OCI-LY3 (cell line): Measurements from ENCODE around the gene NEK9.

ENCODE experiments used
- H2AFZ ChIP-seq: fragments of 200-600, 300-600 bp; shearing (Covaris generic); 2 replicates; pipeline ENCODE4 v1.6.0; 2014; ENCODE audit warnings: antibody characterized with exemption, low read depth, low read length
- H3K27ac ChIP-seq: fragments of 200-600, 300-600 bp; sonication (generic); 2 replicates; pipeline ENCODE4 v1.5.1; 2014; ENCODE audit warnings: mild to moderate bottlenecking, low read length, moderate library complexity, mixed read lengths
- H3K27me3 ChIP-seq: fragments of 200-600, 300-600 bp; sonication (generic); 2 replicates; pipeline ENCODE4 v1.6.1; 2014; ENCODE audit warnings: low read depth, low read length, mixed read lengths
- H3K36me3 ChIP-seq: fragments of 200-600, 300-600 bp; sonication (generic); replicated peaks from 2 replicates; pipeline ENCODE3; 2014; ENCODE audit warnings: low read depth, low read length, mixed read lengths
- H3K4me1 ChIP-seq: fragments of 300-600, 200-600 bp; sonication (generic); 2 replicates; pipeline ENCODE4 v1.6.1; 2014; ENCODE audit warnings: low read length, mixed read lengths
- H3K4me2 ChIP-seq: fragments of 200-600, 300-600 bp; sonication (generic); 2 replicates; pipeline ENCODE4 v1.6.1; 2014; ENCODE audit warnings: low read length, mixed read lengths
- H3K4me3 ChIP-seq: fragments of 300-600, 200-600 bp; sonication (generic); 2 replicates; pipeline ENCODE4 v1.5.1; 2014; ENCODE audit warnings: antibody characterized with exemption, mild to moderate bottlenecking, low read length, moderate library complexity
- H3K79me2 ChIP-seq: fragments of 300-600, 200-600 bp; shearing (Covaris generic); 2 replicates; pipeline ENCODE4 v1.6.1; 2014; ENCODE audit warnings: mild to moderate bottlenecking, low read length, mixed read lengths
- H3K9ac ChIP-seq: fragments of 300-600, 200-600 bp; shearing (Covaris generic); 2 replicates; pipeline ENCODE4 v1.6.0; 2014; ENCODE audit warnings: mild to moderate bottlenecking, low read length, moderate library complexity
- H3K9me3 ChIP-seq: fragments of 200-600, 300-600 bp; shearing (Covaris generic); 2 replicates; pipeline ENCODE4 v1.6.1; 2014; ENCODE audit warnings: low read length, mixed read lengths; ENCODE audit not compliant: insufficient read depth
- H4K20me1 ChIP-seq: fragments of 200-600, 300-600 bp; sonication (generic); 2 replicates; pipeline ENCODE4 v1.6.1; 2016; ENCODE audit warnings: low read length, mixed read lengths; ENCODE audit not compliant: insufficient read depth
- EZH2phosphoT487 ChIP-seq: fragments of 200-600 bp; shearing (Covaris generic); IDR thresholded peaks from 2 replicates; pipeline ENCODE4 v1.6.1; 2018; ENCODE audit warnings: antibody characterized with exemption, mixed run types, low read depth
- TF ChIP-seq, protein P1 (sequence below): fragments of 200-600, 300-600 bp; sonication (generic); IDR thresholded peaks from 2 replicates; pipeline ENCODE4 v1.5.1; 2014; ENCODE audit warnings: antibody characterized with exemption, low read length, low read depth

NEK9 gene

DNA sequence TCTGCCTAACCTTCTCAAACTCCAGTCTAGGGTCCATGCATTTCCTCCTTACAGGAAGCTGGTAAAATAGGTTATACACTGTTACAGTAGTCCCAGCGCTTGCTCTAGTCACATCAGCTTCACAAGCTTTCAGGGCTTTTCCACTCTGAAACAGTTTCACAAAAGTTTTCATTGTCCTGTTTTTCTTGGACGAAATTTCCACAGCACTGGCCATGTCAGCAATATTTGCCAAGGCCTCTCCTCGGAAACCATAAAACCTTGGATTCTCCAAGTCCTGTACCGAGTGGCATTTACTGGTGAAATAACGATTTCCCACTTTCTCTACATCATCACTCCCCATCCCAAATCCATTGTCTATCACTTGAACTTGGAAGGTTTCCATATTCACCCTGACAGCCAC, 77.7 kb downstream of the NEK9 start:
- H2AFZ ChIP-seq = no peak overlapping the region
- peaks cover 33% of the 10 kb centered on the region for H3K36me3 ChIP-seq
- H3K27me3 ChIP-seq = no peaks in the 10 kb centered on the region
- no peak overlapping the region for H3K4me3 ChIP-seq
- no peaks in the 10 kb centered on the region for H3K9me3 ChIP-seq
- peaks cover 13% of the 10 kb centered on the region for H3K4me1 ChIP-seq
- H3K79me2 ChIP-seq = peaks cover 47% of the 10 kb centered on the region
- TF ChIP-seq, protein P1, sequence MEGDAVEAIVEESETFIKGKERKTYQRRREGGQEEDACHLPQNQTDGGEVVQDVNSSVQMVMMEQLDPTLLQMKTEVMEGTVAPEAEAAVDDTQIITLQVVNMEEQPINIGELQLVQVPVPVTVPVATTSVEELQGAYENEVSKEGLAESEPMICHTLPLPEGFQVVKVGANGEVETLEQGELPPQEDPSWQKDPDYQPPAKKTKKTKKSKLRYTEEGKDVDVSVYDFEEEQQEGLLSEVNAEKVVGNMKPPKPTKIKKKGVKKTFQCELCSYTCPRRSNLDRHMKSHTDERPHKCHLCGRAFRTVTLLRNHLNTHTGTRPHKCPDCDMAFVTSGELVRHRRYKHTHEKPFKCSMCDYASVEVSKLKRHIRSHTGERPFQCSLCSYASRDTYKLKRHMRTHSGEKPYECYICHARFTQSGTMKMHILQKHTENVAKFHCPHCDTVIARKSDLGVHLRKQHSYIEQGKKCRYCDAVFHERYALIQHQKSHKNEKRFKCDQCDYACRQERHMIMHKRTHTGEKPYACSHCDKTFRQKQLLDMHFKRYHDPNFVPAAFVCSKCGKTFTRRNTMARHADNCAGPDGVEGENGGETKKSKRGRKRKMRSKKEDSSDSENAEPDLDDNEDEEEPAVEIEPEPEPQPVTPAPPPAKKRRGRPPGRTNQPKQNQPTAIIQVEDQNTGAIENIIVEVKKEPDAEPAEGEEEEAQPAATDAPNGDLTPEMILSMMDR = no peak
- TF ChIP-seq EZH2phosphoT487 = no peak
- H3K9ac ChIP-seq = no peak overlapping the region
- H3K4me2 ChIP-seq = no peak overlapping the region
- no peaks in the 10 kb centered on the region; the same call in 1 of the 2 replicates for H4K20me1 ChIP-seq
- H3K27ac ChIP-seq = no peak overlapping the region

DNA sequence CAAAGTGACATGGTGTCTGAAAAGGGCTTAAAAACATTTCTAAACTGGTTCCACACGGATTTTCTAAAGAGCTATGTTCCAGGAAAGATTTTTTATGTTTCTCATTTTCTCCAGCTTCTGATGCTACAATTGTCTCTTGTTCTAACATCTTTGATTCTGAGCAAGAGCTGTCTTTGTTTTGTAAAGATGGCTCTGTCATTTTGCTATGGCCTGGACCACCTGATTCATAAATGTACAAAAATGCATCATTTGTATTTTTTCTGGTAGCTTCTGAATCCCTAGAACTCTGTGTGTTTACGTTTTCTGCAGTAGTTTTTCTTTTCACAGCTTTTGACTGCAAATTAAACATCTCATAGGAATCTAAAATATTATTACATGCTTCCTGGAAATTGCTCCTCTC, 78.7 kb downstream of the NEK9 start:
- Histone ChIP-seq H3K4me3 (no peak overlapping the region), H3K9ac (no peak overlapping the region), H3K36me3 (peaks cover 33% of the 10 kb centered on the region), H3K27ac (no peak overlapping the region), H2AFZ (no peak overlapping the region), H3K4me1 (peaks cover 13% of the 10 kb centered on the region), H4K20me1 (no peaks in the 10 kb centered on the region; the same call in 1 of the 2 replicates), H3K9me3 (no peaks in the 10 kb centered on the region), H3K4me2 (no peak overlapping the region), H3K79me2 (peaks cover 47% of the 10 kb centered on the region), H3K27me3 (no peaks in the 10 kb centered on the region)
- no peak for TF ChIP-seq EZH2phosphoT487
- TF ChIP-seq, protein P1 = no peak

DNA sequence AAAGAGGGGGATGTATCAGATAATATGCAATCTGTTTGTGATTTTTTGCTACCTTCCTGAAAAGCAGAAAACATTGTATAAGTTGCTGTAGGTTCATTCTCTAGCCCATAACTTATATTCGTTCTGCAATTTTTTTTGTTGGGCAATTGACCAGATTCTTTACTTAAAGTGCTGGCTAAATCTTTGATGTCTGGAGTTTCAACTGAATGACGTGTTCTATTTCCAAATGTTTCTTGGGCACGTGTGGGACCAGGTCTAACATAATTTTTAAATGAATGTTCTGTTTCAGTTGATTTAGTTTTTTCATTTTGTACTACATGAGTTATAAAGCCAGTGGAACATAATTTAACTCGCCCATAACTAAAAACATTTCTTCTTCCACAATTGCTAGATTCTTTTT, 79.3 kb downstream of the NEK9 start:
- H3K4me2 ChIP-seq = no peak overlapping the region
- H3K36me3 ChIP-seq = peaks cover 33% of the 10 kb centered on the region
- peaks cover 14% of the 10 kb centered on the region for H3K4me1 ChIP-seq
- peaks cover 50% of the 10 kb centered on the region for H3K79me2 ChIP-seq
- no peak overlapping the region for H3K27ac ChIP-seq
- H3K9me3 ChIP-seq = no peaks in the 10 kb centered on the region
- no peak overlapping the region for H3K4me3 ChIP-seq
- TF ChIP-seq, protein P1 = no peak
- no peak for TF ChIP-seq EZH2phosphoT487
- no peak overlapping the region for H2AFZ ChIP-seq
- H3K27me3 ChIP-seq = no peaks in the 10 kb centered on the region
- H3K9ac ChIP-seq = no peak overlapping the region
- no peaks in the 10 kb centered on the region; the same call in 1 of the 2 replicates for H4K20me1 ChIP-seq

DNA sequence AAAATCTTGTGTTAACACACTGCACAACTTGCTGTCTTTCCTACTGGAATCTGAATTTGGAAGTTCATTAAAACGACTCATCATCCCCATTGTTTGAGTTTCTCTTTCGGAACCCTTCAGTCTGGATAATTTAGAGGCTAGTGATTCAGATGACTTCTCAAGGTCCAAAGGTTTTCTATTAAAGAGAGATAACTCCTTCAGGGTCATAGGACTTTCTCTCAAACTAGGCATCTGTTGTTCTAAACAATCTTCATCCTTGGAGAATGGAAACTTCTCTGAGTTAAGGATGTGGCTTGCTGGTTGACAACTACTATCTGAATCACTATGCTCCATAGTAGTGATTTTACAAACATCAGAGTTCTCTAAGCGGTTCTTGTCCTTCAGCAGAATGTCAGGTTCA, 79.9 kb downstream of the NEK9 start:
- Histone ChIP-seq H3K79me2 (peaks cover 50% of the 10 kb centered on the region), H3K36me3 (peaks cover 33% of the 10 kb centered on the region), H3K4me3 (no peak overlapping the region), H3K9me3 (no peaks in the 10 kb centered on the region), H3K27me3 (no peaks in the 10 kb centered on the region), H3K27ac (no peak overlapping the region), H3K4me2 (no peak overlapping the region), H2AFZ (no peak overlapping the region), H4K20me1 (no peaks in the 10 kb centered on the region; the same call in 1 of the 2 replicates), H3K9ac (no peak overlapping the region), H3K4me1 (peaks cover 20% of the 10 kb centered on the region)
- no peak for TF ChIP-seq EZH2phosphoT487
- TF ChIP-seq, protein P1 = no peak
